ENCODE measurements around the gene PRODH2. TPM values are rescaled to one million over a fixed set of nuclear protein-coding genes. Genes with fewer than 3 reads are reported as not detected.

PRODH2 gene
- total RNA-seq, 4 donors from 2014 or later: not detected

DNA sequence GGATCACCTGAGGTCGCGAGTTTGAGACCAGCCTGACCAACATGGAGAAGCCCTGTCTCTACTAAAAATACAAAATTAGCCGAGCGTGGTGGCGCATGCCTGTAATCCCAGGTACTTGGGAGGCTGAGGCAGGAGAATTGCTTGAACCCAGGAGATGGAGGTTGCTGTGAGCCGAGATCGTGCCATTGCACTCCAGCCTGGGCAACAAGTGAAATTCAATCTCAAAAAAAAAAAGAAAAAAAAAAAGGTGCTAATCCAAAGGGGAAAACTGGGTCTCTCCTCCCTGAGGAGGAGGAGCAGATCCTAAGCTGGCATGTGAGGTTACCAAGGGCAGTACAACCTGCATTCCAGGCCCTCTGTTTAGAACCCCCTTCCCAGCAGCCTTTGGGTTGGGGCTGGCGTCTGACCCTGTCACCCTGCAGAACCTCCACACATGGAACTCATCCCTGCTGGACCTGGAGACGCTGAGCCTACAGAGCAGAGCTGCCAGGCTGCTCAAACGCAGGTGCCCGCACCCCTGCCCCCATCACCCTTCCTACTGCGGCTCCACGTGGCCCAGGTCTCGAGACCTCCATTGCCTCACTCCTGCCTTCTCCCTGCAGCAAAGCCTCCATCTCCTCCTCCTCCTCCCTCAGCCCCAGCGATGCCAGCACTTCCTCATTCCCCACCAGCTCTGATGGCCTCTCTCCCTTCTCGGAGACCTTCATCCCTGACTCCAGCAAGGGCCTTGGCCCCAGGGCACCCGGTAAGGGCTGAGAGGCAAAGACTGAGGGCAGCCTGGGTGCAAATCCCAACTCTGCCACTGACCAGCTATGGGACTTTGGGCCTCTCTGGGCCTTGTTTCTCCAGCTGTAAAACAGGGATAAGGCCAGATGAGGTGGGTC, 48.0 kb downstream of the PRODH2 start:
- TF ChIP-seq, protein P1, sequence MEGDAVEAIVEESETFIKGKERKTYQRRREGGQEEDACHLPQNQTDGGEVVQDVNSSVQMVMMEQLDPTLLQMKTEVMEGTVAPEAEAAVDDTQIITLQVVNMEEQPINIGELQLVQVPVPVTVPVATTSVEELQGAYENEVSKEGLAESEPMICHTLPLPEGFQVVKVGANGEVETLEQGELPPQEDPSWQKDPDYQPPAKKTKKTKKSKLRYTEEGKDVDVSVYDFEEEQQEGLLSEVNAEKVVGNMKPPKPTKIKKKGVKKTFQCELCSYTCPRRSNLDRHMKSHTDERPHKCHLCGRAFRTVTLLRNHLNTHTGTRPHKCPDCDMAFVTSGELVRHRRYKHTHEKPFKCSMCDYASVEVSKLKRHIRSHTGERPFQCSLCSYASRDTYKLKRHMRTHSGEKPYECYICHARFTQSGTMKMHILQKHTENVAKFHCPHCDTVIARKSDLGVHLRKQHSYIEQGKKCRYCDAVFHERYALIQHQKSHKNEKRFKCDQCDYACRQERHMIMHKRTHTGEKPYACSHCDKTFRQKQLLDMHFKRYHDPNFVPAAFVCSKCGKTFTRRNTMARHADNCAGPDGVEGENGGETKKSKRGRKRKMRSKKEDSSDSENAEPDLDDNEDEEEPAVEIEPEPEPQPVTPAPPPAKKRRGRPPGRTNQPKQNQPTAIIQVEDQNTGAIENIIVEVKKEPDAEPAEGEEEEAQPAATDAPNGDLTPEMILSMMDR (IDR thresholded peaks at IDR 0.05; ENCODE audit: low read depth): no peak

GRCh38 chr19:35760711-35761349, 51.8 kb downstream of the PRODH2 start:
- TF ChIP-seq, protein P1 (IDR thresholded peaks at IDR 0.05; ENCODE audit: low read depth): no peak

- TF ChIP-seq, protein P1 (IDR thresholded peaks at IDR 0.05; ENCODE audit: low read depth): no peak
Observed at GRCh38 chr19:35759697-35760096, 52.9 kb downstream of the PRODH2 start.

GRCh38 chr19:35757749-35758608, 54.7 kb downstream of the PRODH2 start, which contains the start of gene PROSER3:
Gene PROSER3 (plus strand): TSS chr19:35758176. CDS start chr19:35758216, 40 bp downstream.
- TF ChIP-seq, protein P1 (IDR thresholded peaks at IDR 0.05; ENCODE audit: low read depth): no peak

- TF ChIP-seq, protein P1 (IDR thresholded peaks at IDR 0.05; ENCODE audit: low read depth): no peak
Observed at GRCh38 chr19:35757231-35757748, 55.4 kb downstream of the PRODH2 start.

- TF ChIP-seq, protein P1 (IDR thresholded peaks at IDR 0.05; ENCODE audit: low read depth): no peak
Observed at GRCh38 chr19:35756377-35757230, 56.0 kb downstream of the PRODH2 start, which contains the start of gene HSPB6. Gene HSPB6 (minus strand): TSS chr19:35757029. CDS start chr19:35757008, 21 bp downstream.
